DMS53 (cell line): ENCODE data around the gene SLC1A3.

Source experiments
- DNase-seq: peaks from one replicate; lab custom pipeline; 2025; lab: John Stamatoyannopoulos, UW

Gene SLC1A3

GRCh38 chr5:36721664-36722235, 115.3 kb downstream of the SLC1A3 start:
- no peak for DNase-seq

- DNase-seq = no peak
Observed at GRCh38 chr5:36722900-36723299, 116.5 kb downstream of the SLC1A3 start.

GRCh38 chr5:36723912-36724311, 117.5 kb downstream of the SLC1A3 start:
- DNase-seq = peak; percentile 5

GRCh38 chr5:36724467-36725332, 118.3 kb downstream of the SLC1A3 start:
- peak; percentile 8 for DNase-seq

GRCh38 chr5:36726317-36726716, 119.9 kb downstream of the SLC1A3 start:
- DNase-seq = no peak

- DNase-seq = no peak
Observed at GRCh38 chr5:36726767-36727166, 120.4 kb downstream of the SLC1A3 start.

- peak; percentile 78 for DNase-seq
Observed at GRCh38 chr5:36728697-36729543, 122.5 kb downstream of the SLC1A3 start.

GRCh38 chr5:36730537-36731216, 124.3 kb downstream of the SLC1A3 start:
- peak; percentile 56 for DNase-seq

- peak; percentile 4 for DNase-seq
Observed at GRCh38 chr5:36733183-36733582, 126.8 kb downstream of the SLC1A3 start.

- peak; percentile 54 for DNase-seq
Observed at GRCh38 chr5:36734422-36734821, 128.0 kb downstream of the SLC1A3 start.

GRCh38 chr5:36735891-36736290, 129.5 kb downstream of the SLC1A3 start:
- no peak for DNase-seq
